Karpas-422 (cell line): Measurements from ENCODE around the gene CRHR1. TPM values are rescaled to one million over a fixed set of nuclear protein-coding genes. Genes with fewer than 3 reads are reported as not detected.

ENCODE experiments used
- DNase-seq: peaks from one replicate; pipeline ENCODE4 v3.0.0-alpha.2; 2015
- H2AFZ ChIP-seq: fragments of 200-600 bp; sonication (generic); 2 replicates; pipeline ENCODE4 v1.6.1; 2014; ENCODE audit warnings: antibody characterized with exemption, low read length, mixed read lengths
- H3K27ac ChIP-seq: fragments of 200-600 bp; sonication (generic); 2 replicates; pipeline ENCODE4 v1.5.1; 2014; ENCODE audit warnings: mild to moderate bottlenecking, low read length, moderate library complexity
- H3K27me3 ChIP-seq: fragments of 200-600 bp; sonication (generic); 2 replicates; pipeline ENCODE4 v1.6.1; 2014; ENCODE audit warnings: low read length, mixed read lengths
- H3K36me3 ChIP-seq: fragments of 200-600 bp; sonication (generic); 2 replicates; pipeline ENCODE4 v1.6.1; 2014; ENCODE audit warnings: low read length, mixed read lengths; ENCODE audit not compliant: insufficient read depth
- H3K4me1 ChIP-seq: fragments of 200-600 bp; sonication (generic); 2 replicates; pipeline ENCODE4 v1.6.1; 2014; ENCODE audit warnings: mild to moderate bottlenecking, low read length, mixed read lengths
- H3K4me2 ChIP-seq: fragments of 200-600 bp; sonication (generic); 2 replicates; pipeline ENCODE4 v1.6.1; 2014; ENCODE audit warnings: low read length, low read depth, mild to moderate bottlenecking; ENCODE audit not compliant: poor library complexity, severe bottlenecking
- H3K4me3 ChIP-seq: fragments of 200-600 bp; sonication (generic); 2 replicates; pipeline ENCODE4 v1.5.1; 2014; ENCODE audit warnings: mild to moderate bottlenecking, antibody characterized with exemption, low read length, mixed read lengths
- H3K79me2 ChIP-seq: fragments of 200-600 bp; sonication (generic); 2 replicates; pipeline ENCODE4 v1.6.1; 2014; ENCODE audit warnings: mild to moderate bottlenecking, low read length, mixed read lengths
- H3K9ac ChIP-seq: fragments of 200-600 bp; sonication (generic); 2 replicates; pipeline ENCODE4 v1.6.0; 2014; ENCODE audit warnings: low read length
- H3K9me2 ChIP-seq: fragments of 200-600 bp; sonication (generic), shearing (Covaris generic); replicated peaks from 2 replicates; pipeline ENCODE4 v1.6.0; 2014; ENCODE audit warnings: mild to moderate bottlenecking, low read length, moderate library complexity; ENCODE audit not compliant: insufficient read depth
- H3K9me3 ChIP-seq: fragments of 300-700, 200-600 bp; sonication (generic); 2 replicates; pipeline ENCODE4 v1.6.1; 2014; ENCODE audit warnings: low read length, mixed read lengths
- H4K20me1 ChIP-seq: fragments of 200-600 bp; sonication (generic); 2 replicates; pipeline ENCODE4 v1.6.1; 2014; ENCODE audit warnings: mild to moderate bottlenecking, antibody characterized with exemption, low read length, low read depth; ENCODE audit not compliant: insufficient read depth
- total RNA-seq: library from RNA; depleted of rRNA; stranded (reverse); fragments of >200 nt; shearing (Covaris generic); gene quantifications from 2 replicates; pipeline ENCODE4 v1.2.3, GENCODE V29; 2014; ENCODE audit warnings: low replicate concordance

The CRHR1 gene
- total RNA-seq, 1 experiment from 2014 or later, result not detected

GRCh38 chr17:45789874-45790273 lies 5.8 kb downstream of the CRHR1 start:
- Histone ChIP-seq H3K27me3 (no peaks in the 10 kb centered on the region), H3K27ac (no peak overlapping the region)

GRCh38 chr17:45790296-45790922 lies 6.3 kb downstream of the CRHR1 start:
- no peak for DNase-seq
- H3K9ac ChIP-seq, result no peak overlapping the region
- H3K4me1 ChIP-seq, result peaks cover 5% of the 10 kb centered on the region; the same call in 1 of the 2 replicates
- H3K9me2 ChIP-seq, result no peaks in the 10 kb centered on the region
- no peak overlapping the region for H3K4me2 ChIP-seq
- H4K20me1 ChIP-seq, result no peaks in the 10 kb centered on the region
- no peak overlapping the region for H3K27ac ChIP-seq
- no peak overlapping the region for H2AFZ ChIP-seq
- no peaks in the 10 kb centered on the region for H3K36me3 ChIP-seq
- no peaks in the 10 kb centered on the region for H3K79me2 ChIP-seq
- no peak overlapping the region for H3K4me3 ChIP-seq
- H3K9me3 ChIP-seq, result no peaks in the 10 kb centered on the region
- H3K27me3 ChIP-seq, result no peaks in the 10 kb centered on the region

More at GRCh38 chr17:45789874-45790273, 5.8 kb downstream of the CRHR1 start:
- Histone ChIP-seq H3K9me3 (no peaks in the 10 kb centered on the region), H3K4me3 (no peak overlapping the region), H3K9me2 (no peaks in the 10 kb centered on the region), H2AFZ (no peak overlapping the region), H3K4me2 (no peak overlapping the region), H3K79me2 (no peaks in the 10 kb centered on the region), H3K9ac (no peak overlapping the region), H4K20me1 (no peaks in the 10 kb centered on the region), H3K4me1 (peaks cover 5% of the 10 kb centered on the region; the same call in 1 of the 2 replicates), H3K36me3 (no peaks in the 10 kb centered on the region)
- no peak for DNase-seq

GRCh38 chr17:45791041-45791582 lies 7.0 kb downstream of the CRHR1 start:
- Histone ChIP-seq H3K9me3 (no peaks in the 10 kb centered on the region), H4K20me1 (no peaks in the 10 kb centered on the region), H3K27me3 (no peaks in the 10 kb centered on the region), H3K4me1 (peaks cover 5% of the 10 kb centered on the region; the same call in 1 of the 2 replicates), H3K27ac (no peak overlapping the region), H2AFZ (no peak overlapping the region), H3K4me2 (no peak overlapping the region), H3K9me2 (no peaks in the 10 kb centered on the region), H3K4me3 (no peak overlapping the region), H3K36me3 (no peaks in the 10 kb centered on the region), H3K79me2 (no peaks in the 10 kb centered on the region), H3K9ac (no peak overlapping the region)
- no peak for DNase-seq

- no peaks in the 10 kb centered on the region for H3K36me3 ChIP-seq
- no peak overlapping the region for H2AFZ ChIP-seq
- no peaks in the 10 kb centered on the region for H3K9me2 ChIP-seq
- no peaks in the 10 kb centered on the region for H4K20me1 ChIP-seq
- H3K4me2 ChIP-seq, result no peak overlapping the region
- no peaks in the 10 kb centered on the region for H3K79me2 ChIP-seq
- H3K27ac ChIP-seq, result no peak overlapping the region
- H3K4me1 ChIP-seq, result peaks cover 5% of the 10 kb centered on the region; the same call in 1 of the 2 replicates
- H3K27me3 ChIP-seq, result no peaks in the 10 kb centered on the region
- DNase-seq, result no peak
- H3K4me3 ChIP-seq, result no peak overlapping the region
- no peak overlapping the region for H3K9ac ChIP-seq
- no peaks in the 10 kb centered on the region for H3K9me3 ChIP-seq
Observed at GRCh38 chr17:45791935-45792334, 7.8 kb downstream of the CRHR1 start.

- H4K20me1 ChIP-seq, result no peaks in the 10 kb centered on the region
- no peak overlapping the region for H3K4me2 ChIP-seq
- no peaks in the 10 kb centered on the region for H3K27me3 ChIP-seq
Observed at GRCh38 chr17:45792437-45792836, 8.3 kb downstream of the CRHR1 start.

GRCh38 chr17:45792995-45793755 lies 9.1 kb downstream of the CRHR1 start:
- Histone ChIP-seq H3K27me3 (no peaks in the 10 kb centered on the region), H2AFZ (no peak overlapping the region), H3K4me2 (no peak overlapping the region), H3K9me2 (no peaks in the 10 kb centered on the region), H3K4me3 (no peak overlapping the region), H3K9me3 (no peaks in the 10 kb centered on the region), H3K79me2 (no peaks in the 10 kb centered on the region), H4K20me1 (no peaks in the 10 kb centered on the region), H3K4me1 (peaks cover 5% of the 10 kb centered on the region; the same call in 1 of the 2 replicates), H3K27ac (no peak overlapping the region), H3K36me3 (no peaks in the 10 kb centered on the region), H3K9ac (no peak overlapping the region)
- DNase-seq, result no peak

More at GRCh38 chr17:45792437-45792836, 8.3 kb downstream of the CRHR1 start:
- peaks cover 5% of the 10 kb centered on the region; the same call in 1 of the 2 replicates for H3K4me1 ChIP-seq
- H2AFZ ChIP-seq, result no peak overlapping the region
- H3K27ac ChIP-seq, result no peak overlapping the region
- no peak overlapping the region for H3K4me3 ChIP-seq
- H3K36me3 ChIP-seq, result no peaks in the 10 kb centered on the region
- no peaks in the 10 kb centered on the region for H3K79me2 ChIP-seq
- no peak overlapping the region for H3K9ac ChIP-seq
- H3K9me2 ChIP-seq, result no peaks in the 10 kb centered on the region
- no peak for DNase-seq
- H3K9me3 ChIP-seq, result no peaks in the 10 kb centered on the region

GRCh38 chr17:45793999-45794540 lies 9.9 kb downstream of the CRHR1 start:
- Histone ChIP-seq H2AFZ (no peak overlapping the region), H3K79me2 (no peaks in the 10 kb centered on the region), H3K4me1 (peaks cover 5% of the 10 kb centered on the region; the same call in 1 of the 2 replicates), H3K27me3 (no peaks in the 10 kb centered on the region), H3K9ac (no peak overlapping the region), H3K27ac (no peak overlapping the region), H3K4me3 (no peak overlapping the region), H4K20me1 (no peaks in the 10 kb centered on the region), H3K4me2 (no peak overlapping the region), H3K9me2 (no peaks in the 10 kb centered on the region), H3K9me3 (no peaks in the 10 kb centered on the region), H3K36me3 (no peaks in the 10 kb centered on the region)
- DNase-seq, result no peak

GRCh38 chr17:45794840-45795239 lies 10.7 kb downstream of the CRHR1 start:
- H3K4me3 ChIP-seq, result no peak overlapping the region
- H3K27me3 ChIP-seq, result no peaks in the 10 kb centered on the region

More at GRCh38 chr17:45794840-45795239, 10.7 kb downstream of the CRHR1 start:
- Histone ChIP-seq H3K4me2 (no peak overlapping the region), H3K79me2 (no peaks in the 10 kb centered on the region), H3K4me1 (peaks cover 2% of the 10 kb centered on the region; the same call in 1 of the 2 replicates), H3K9ac (no peak overlapping the region), H4K20me1 (no peaks in the 10 kb centered on the region), H3K36me3 (no peaks in the 10 kb centered on the region), H3K27ac (no peak overlapping the region), H2AFZ (no peak overlapping the region), H3K9me2 (no peaks in the 10 kb centered on the region), H3K9me3 (no peaks in the 10 kb centered on the region)
- no peak for DNase-seq
